Common myeloid progenitor, CD34-positive (primary cell): Measurements from ENCODE around the gene MYMK.

Source experiments
- CTCF ChIA-PET: fragments of 350-600 bp; sonication (Branson Sonifier 250); formaldehyde crosslinking; loops from one replicate; lab custom pipeline; 2021; ENCODE audit warnings: antibody characterized with exemption; lab: Charles Lee
- POLR2A ChIA-PET: fragments of 350-600 bp; sonication (Branson Sonifier 250); formaldehyde crosslinking; loops from one replicate; lab custom pipeline; 2021; ENCODE audit warnings: antibody characterized with exemption; lab: Charles Lee
- DNase-seq, 3 donors: peaks; one replicate each; pipeline versions ENCODE4 v3.0.0 to v3.0.0-alpha.2; 2013
- H3K27ac ChIP-seq, 2 experiments: 1 replicate in 1 of 2; 2 replicates in 1 of 2; pipeline ENCODE4 v1.7.0; 2013; ENCODE audit warnings: inconsistent platforms in 2 of 2, low read length in 2 of 2, mild to moderate bottlenecking in 2 of 2, low read depth in 1 of 2, moderate library complexity in 1 of 2; ENCODE audit not compliant: severe bottlenecking in 2 of 2, insufficient read depth in 1 of 2, poor library complexity in 1 of 2
- H3K27me3 ChIP-seq, 5 experiments: replicated peaks in 2 of 5; 1 replicate in 3 of 5; 2 replicates in 2 of 5; pipeline versions ENCODE4 v1.6.1 to v1.7.0; 2013; ENCODE audit warnings: low read length in 4 of 5, mild to moderate bottlenecking in 2 of 5, moderate library complexity in 2 of 5, inconsistent platforms in 1 of 5; ENCODE audit not compliant: insufficient read depth in 5 of 5, control insufficient read depth in 4 of 5
- H3K36me3 ChIP-seq, 4 experiments: 1 replicate in 2 of 4; 2 replicates in 2 of 4; pipeline versions ENCODE4 v1.6.1 to v1.7.0; 2013; ENCODE audit warnings: low read length in 3 of 4, control low read depth in 1 of 4, mild to moderate bottlenecking in 1 of 4; ENCODE audit not compliant: control insufficient read depth in 4 of 4, insufficient read depth in 4 of 4
- H3K4me1 ChIP-seq, 4 experiments: 1 replicate in 3 of 4; 2 replicates in 1 of 4; pipeline versions ENCODE4 v1.6.1 to v1.7.1; 2013; ENCODE audit warnings: low read length in 3 of 4, mild to moderate bottlenecking in 3 of 4, control low read depth in 1 of 4, inconsistent platforms in 1 of 4, moderate library complexity in 1 of 4; ENCODE audit not compliant: control insufficient read depth in 4 of 4, insufficient read depth in 4 of 4; ENCODE audit errors: control extremely low read depth in 1 of 4
- H3K4me3 ChIP-seq, 7 experiments: 1 replicate in 4 of 7; 2 replicates in 3 of 7; pipeline versions ENCODE4 v1.5.1 to v1.7.0; 2013; ENCODE audit warnings: mild to moderate bottlenecking in 7 of 7, low read length in 6 of 7, moderate library complexity in 6 of 7, inconsistent platforms in 2 of 7, low read depth in 2 of 7, control low read depth in 1 of 7; ENCODE audit not compliant: insufficient read depth in 4 of 7, control insufficient read depth in 1 of 7; ENCODE audit errors: extremely low read depth in 1 of 7
- H3K9me3 ChIP-seq, 5 experiments: 1 replicate in 4 of 5; 2 replicates in 1 of 5; pipeline versions ENCODE4 v1.6.1 to v1.7.1; 2013; ENCODE audit warnings: low read length in 4 of 5, mild to moderate bottlenecking in 2 of 5, inconsistent platforms in 1 of 5, low read depth in 1 of 5, moderate library complexity in 1 of 5; ENCODE audit not compliant: control insufficient read depth in 4 of 5, insufficient read depth in 2 of 5; ENCODE audit errors: control extremely low read depth in 1 of 5
- WGBS: methylation state at CpG from one replicate; pipeline ENCODE4 v1.1.5; 2013; ENCODE audit not compliant: insufficient coverage; 5-methylcytosine and 5-hydroxymethylcytosine counted together

MYMK gene

GRCh38 chr9:133464638-133465037, 60.1 kb downstream of the MYMK start:
- WGBS: 99% methylated on average over 9 of the region's 10 CpGs
- Histone ChIP-seq H3K4me1 (peaks cover 0 to 7% (median 6%) of the 10 kb centered on the region in 4 experiments), H3K27ac (no peak overlapping the region), H3K4me3 (no peak overlapping the region), H3K27me3 (no peaks in the 10 kb centered on the region), H3K9me3 (no peaks in the 10 kb centered on the region), H3K36me3 (peaks cover 0 to 3% (median 0%) of the 10 kb centered on the region in 4 experiments)
- CTCF ChIA-PET: interaction anchor here (1.2 kb wide), 2 partner anchors 10 to 48 kb away, joined by 4 read pairs; no protein-coding TSS in a partner anchor
- POLR2A ChIA-PET: no interaction called here
- DNase-seq: no peak
